ENCODE results near the gene MAD1L1. TPM values are rescaled to one million over a fixed set of nuclear protein-coding genes. Genes with fewer than 3 reads are reported as not detected.

Gene MAD1L1
- total RNA-seq, 1 experiment from 2014 or later, result 38.5 TPM

DNA sequence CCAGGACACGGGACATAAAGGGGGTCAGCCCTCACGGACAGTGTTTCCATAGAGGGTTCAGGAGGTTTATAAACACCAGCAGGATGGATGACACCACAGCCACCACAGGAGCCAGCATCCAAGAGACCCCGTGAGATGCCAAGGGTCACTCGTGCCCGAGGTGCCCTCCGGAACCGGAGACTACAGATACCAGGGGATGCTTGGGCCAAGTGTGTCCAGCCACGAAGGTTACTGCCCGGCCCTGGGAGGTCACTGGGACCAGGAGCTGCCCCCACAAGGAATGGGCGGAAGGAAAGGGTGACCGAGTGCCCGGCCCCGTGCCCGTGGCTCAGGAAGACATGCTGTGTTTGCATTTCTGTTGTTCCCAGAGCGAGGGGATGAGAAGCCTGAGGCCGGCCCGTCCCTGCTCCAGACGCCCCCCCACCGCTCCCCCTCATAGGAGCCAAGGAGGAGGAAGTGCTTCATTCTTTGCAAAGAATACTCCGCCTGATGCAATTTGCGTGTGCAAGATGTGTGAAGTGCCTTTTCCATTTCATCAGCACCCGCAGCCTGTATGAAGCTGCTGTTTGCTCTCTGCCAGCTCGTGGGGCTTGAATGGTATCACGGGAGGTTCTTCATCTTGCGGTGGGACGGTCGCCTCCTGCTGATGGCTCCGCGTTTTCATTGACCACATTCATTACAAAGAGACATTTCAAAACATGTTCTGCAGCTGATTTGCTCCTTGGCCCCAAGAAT, 386.2 kb downstream of the MAD1L1 start:
- H3K9ac ChIP-seq (ENCODE audit: low read length), result no peak overlapping the region
- H3K4me2 ChIP-seq (ENCODE audit: low read length), result no peak overlapping the region
- H3K9me2 ChIP-seq (ENCODE audit: insufficient read depth), result no peaks in the 10 kb centered on the region
- no TSS peak for BruUV-seq (replicated peaks)
- TF ChIP-seq ZNF274 (IDR thresholded peaks at IDR 0.05; ENCODE audit: low read depth, low read length), result no peak
- TF ChIP-seq REST (IDR thresholded peaks at IDR 0.05; ENCODE audit: low read depth), result no peak
- TF ChIP-seq ZFX (IDR thresholded peaks at IDR 0.05), result no peak
- TF ChIP-seq EGR1 (IDR thresholded peaks at IDR 0.05; ENCODE audit: low read depth), result no peak
- TF ChIP-seq MAX (IDR thresholded peaks at IDR 0.05), result no peak
- H3K79me2 ChIP-seq (ENCODE audit: insufficient read depth, low read length), result no peaks in the 10 kb centered on the region
- DNase-seq (ENCODE audit: low read depth, low spot score), result no peak
- H3K36me3 ChIP-seq (ENCODE audit: control insufficient read depth in 1 of 2, insufficient read depth in 2 of 2, low read length in 2 of 2), result no peaks in the 10 kb centered on the region
- POLR2A ChIA-PET, result no interaction called here
- no peaks in the 10 kb centered on the region for H3K9me3 ChIP-seq (ENCODE audit: control insufficient read depth in 1 of 2, insufficient read depth in 1 of 2, low read depth in 1 of 2, low read length in 2 of 2)
- no peak overlapping the region for H3K27ac ChIP-seq (ENCODE audit: low read depth, low read length)
- H3K4me1 ChIP-seq (ENCODE audit: control insufficient read depth in 1 of 2, insufficient read depth in 2 of 2, low read length in 2 of 2), result no peaks in the 10 kb centered on the region
- RAD21 ChIA-PET (ENCODE audit: low non-redundant PET in 1 of 2, low total read pairs in 2 of 2, uncharacterized antibody in 2 of 2, unreplicated experiment in 2 of 2), result no interaction called here
- CTCF ChIA-PET, result no interaction called here
- H2AFZ ChIP-seq (ENCODE audit: low read depth, low read length, poor library complexity, severe bottlenecking), result no peak overlapping the region
- H3K27me3 ChIP-seq (ENCODE audit: insufficient read depth, low read length), result no peaks in the 10 kb centered on the region
- intact Hi-C loops (cut with micrococcal nuclease), result no loop called here
- no peak for ATAC-seq
- no peak overlapping the region for H3K4me3 ChIP-seq (replicated peaks in 1 of 2; ENCODE audit: low read depth in 1 of 2, low read length in 2 of 2)
- no peaks in the 10 kb centered on the region for H4K20me1 ChIP-seq (ENCODE audit: insufficient read depth)
